Neutrophil (primary cell): Measurements from ENCODE around the gene ANKH.

Experiments used
- H3K27ac ChIP-seq: fragments of 200-600 bp; sonication (generic); 2 replicates; pipeline ENCODE4 v1.5.1; 2016; ENCODE audit warnings: mild to moderate bottlenecking, moderate library complexity
- H3K27me3 ChIP-seq: fragments of 200-600 bp; sonication (generic); 2 replicates; pipeline ENCODE4 v1.6.0; 2016; ENCODE audit warnings: mild to moderate bottlenecking
- H3K36me3 ChIP-seq: fragments of 200-600 bp; sonication (generic); 2 replicates; pipeline ENCODE4 v1.5.1; 2017
- H3K4me1 ChIP-seq, 2 experiments: fragments of 200-600 bp in 1 of 2; sonication (generic) in 1 of 2; 1 replicate in 1 of 2; 2 replicates in 1 of 2; pipeline versions ENCODE4 v1.5.1 to v1.6.1; 2013 to 2016; ENCODE audit warnings: low read depth in 1 of 2, low read length in 1 of 2, mild to moderate bottlenecking in 1 of 2, moderate library complexity in 1 of 2; ENCODE audit not compliant: control insufficient read depth in 1 of 2, insufficient read depth in 1 of 2
- H3K4me3 ChIP-seq, 2 experiments: fragments of 200-600 bp in 1 of 2; sonication (generic) in 1 of 2; 1 replicate in 1 of 2; 2 replicates in 1 of 2; pipeline ENCODE4 v1.5.1; 2013 to 2016; ENCODE audit warnings: low read depth in 1 of 2, low read length in 1 of 2, mild to moderate bottlenecking in 1 of 2, moderate library complexity in 1 of 2
- H3K9me3 ChIP-seq: fragments of 200-600 bp; sonication (generic); 2 replicates; pipeline ENCODE4 v1.5.1; 2016
- TF ChIP-seq, protein P1 (sequence below): fragments of 200-600 bp; sonication (generic); IDR thresholded peaks from 2 replicates; pipeline ENCODE4 v1.5.1; 2016; ENCODE audit warnings: antibody characterized with exemption

The ANKH gene

DNA sequence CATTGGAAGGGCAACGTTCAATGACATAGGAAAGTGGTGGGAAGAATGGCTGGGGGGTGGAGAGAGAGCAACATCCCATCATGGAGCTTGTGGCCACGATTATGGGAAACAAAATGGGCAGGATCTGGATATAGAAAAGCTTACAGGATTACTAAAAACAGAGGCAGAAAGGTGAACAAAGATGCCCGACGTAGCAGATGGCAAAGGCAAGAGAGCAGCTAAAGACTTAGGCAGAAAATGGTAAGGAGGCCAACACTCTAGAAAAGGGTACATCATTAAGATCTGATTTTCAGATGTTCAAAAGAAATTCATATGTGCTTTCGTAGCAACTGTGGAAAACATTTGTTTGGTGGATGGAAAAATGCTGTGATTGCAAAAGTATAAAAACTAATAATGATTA, 104.5 kb downstream of the ANKH start:
- Histone ChIP-seq H3K9me3 (no peaks in the 10 kb centered on the region), H3K4me3 (no peak overlapping the region), H3K27me3 (no peaks in the 10 kb centered on the region), H3K4me1 (no peaks in the 10 kb centered on the region), H3K27ac (no peak overlapping the region), H3K36me3 (no peaks in the 10 kb centered on the region)
- TF ChIP-seq, protein P1, sequence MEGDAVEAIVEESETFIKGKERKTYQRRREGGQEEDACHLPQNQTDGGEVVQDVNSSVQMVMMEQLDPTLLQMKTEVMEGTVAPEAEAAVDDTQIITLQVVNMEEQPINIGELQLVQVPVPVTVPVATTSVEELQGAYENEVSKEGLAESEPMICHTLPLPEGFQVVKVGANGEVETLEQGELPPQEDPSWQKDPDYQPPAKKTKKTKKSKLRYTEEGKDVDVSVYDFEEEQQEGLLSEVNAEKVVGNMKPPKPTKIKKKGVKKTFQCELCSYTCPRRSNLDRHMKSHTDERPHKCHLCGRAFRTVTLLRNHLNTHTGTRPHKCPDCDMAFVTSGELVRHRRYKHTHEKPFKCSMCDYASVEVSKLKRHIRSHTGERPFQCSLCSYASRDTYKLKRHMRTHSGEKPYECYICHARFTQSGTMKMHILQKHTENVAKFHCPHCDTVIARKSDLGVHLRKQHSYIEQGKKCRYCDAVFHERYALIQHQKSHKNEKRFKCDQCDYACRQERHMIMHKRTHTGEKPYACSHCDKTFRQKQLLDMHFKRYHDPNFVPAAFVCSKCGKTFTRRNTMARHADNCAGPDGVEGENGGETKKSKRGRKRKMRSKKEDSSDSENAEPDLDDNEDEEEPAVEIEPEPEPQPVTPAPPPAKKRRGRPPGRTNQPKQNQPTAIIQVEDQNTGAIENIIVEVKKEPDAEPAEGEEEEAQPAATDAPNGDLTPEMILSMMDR = no peak

DNA sequence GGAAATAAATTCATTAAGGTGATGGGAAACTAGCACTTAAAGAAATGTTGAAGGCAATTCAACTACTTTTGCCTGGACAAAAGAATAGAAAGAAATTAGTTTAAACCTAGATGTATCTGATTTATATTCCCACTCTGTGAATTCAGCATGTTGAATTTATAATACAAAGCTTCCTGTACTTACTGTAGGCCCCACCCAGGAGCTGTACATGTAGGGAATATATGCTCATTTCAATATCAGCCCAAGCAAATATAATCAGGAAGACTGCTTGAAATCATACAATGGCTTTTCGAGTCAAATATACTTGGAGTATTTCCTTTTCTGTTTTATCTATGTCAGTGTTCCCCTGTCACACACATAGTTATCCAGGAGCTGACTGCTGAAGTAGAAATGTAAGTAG, 105.0 kb downstream of the ANKH start:
- Histone ChIP-seq H3K4me1 (no peaks in the 10 kb centered on the region), H3K36me3 (no peaks in the 10 kb centered on the region), H3K9me3 (no peaks in the 10 kb centered on the region), H3K4me3 (no peak overlapping the region), H3K27me3 (no peaks in the 10 kb centered on the region), H3K27ac (no peak overlapping the region)
- TF ChIP-seq, protein P1 = no peak

DNA sequence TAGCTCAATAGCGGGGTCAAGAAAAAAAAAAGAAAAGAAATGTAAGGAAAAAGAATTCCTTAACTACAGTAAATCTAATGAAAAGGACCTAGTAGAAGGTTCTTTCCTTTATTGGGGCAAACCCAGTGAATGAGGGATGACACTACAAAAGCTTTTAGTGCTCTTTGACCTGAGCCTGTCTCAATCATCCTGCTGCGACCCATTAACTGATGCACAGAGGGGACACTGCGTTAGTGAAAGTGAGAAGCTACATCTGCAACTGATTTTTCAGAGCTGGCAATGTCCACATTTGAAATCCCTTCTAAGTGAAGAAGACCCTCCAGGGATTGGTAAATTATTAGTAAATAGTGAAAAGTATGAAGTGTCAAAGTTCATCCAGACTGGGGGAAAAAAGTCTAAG, 106.0 kb downstream of the ANKH start:
- H3K4me3 ChIP-seq = no peak overlapping the region
- TF ChIP-seq, protein P1 = no peak
- no peak overlapping the region for H3K27ac ChIP-seq

DNA sequence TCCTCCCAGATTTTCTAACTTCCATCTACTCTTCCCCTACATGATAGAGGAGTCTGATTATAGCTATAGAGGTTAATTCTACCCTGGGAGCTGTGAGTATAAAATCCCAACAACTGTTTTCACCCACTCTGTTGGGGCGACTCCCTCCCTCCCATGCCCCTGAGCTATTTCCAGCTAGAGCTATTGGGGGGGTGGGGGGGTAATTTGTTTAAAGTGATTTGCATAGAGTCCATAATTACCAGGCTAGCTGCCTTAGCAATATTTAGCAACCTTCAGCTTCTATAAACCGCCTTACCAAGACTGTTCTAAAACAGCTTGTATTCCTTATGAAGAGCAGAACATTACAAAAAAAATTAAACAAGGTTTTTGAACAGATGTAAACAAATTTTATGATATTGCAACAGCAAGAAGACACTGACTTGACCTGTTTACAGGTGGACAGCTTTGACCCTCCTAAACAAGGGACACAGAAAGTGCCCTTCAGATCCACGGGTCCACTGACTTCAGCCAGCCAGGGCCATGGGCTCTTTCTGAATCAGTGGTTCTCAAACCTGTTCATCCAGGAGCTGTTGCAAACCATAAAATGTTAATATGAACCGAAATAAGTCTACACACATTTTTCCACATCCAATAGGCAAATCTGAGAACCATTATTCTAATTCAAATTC, 108.9 kb downstream of the ANKH start:
- TF ChIP-seq, protein P1 = no peak
- no peaks in the 10 kb centered on the region for H3K36me3 ChIP-seq
- no peaks in the 10 kb centered on the region for H3K9me3 ChIP-seq
- H3K4me3 ChIP-seq = no peak overlapping the region
- H3K27ac ChIP-seq = no peak overlapping the region
- H3K4me1 ChIP-seq = peaks cover 6 to 9% of the 10 kb centered on the region in 2 experiments
- H3K27me3 ChIP-seq = no peaks in the 10 kb centered on the region

More for the DNA sequence above, 106.0 kb downstream of the ANKH start:
- Histone ChIP-seq H3K27me3 (no peaks in the 10 kb centered on the region), H3K36me3 (no peaks in the 10 kb centered on the region), H3K4me1 (no peaks in the 10 kb centered on the region), H3K9me3 (no peaks in the 10 kb centered on the region)

DNA sequence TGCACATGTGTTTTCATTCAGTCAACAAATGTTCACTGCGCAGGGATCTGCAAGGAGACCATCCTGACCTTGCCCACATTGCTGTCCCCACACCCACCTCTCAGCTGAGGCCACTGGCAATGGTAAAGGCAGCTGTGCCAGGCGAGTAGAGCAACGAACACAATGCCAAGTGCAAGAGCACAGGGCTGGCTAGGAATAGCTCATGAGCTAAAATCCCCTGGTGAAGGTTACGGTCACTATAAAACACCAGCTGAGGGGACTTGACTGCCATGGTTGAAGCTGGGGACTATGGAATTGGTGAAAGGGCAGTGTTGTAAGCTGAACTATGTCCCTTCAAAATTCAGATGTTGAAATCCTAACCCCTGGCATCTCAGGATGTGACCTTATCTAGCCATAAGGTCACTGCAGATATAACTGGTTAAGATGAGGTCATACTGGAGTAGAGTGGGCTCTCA, 111.0 kb downstream of the ANKH start:
- Histone ChIP-seq H3K27me3 (no peaks in the 10 kb centered on the region), H3K4me1 (peaks cover 6 to 12% of the 10 kb centered on the region in 2 experiments), H3K9me3 (no peaks in the 10 kb centered on the region), H3K27ac (no peak overlapping the region), H3K4me3 (no peak overlapping the region), H3K36me3 (no peaks in the 10 kb centered on the region)
- TF ChIP-seq, protein P1 = no peak
